GM23248 (cell line): ENCODE results near the gene NHS.

Experiments used
- EZH2 ChIP-seq: fragments of 200-600 bp; sonication (generic); IDR thresholded peaks from 2 replicates; pipeline ENCODE4 v1.6.1; 2018; ENCODE audit warnings: antibody characterized with exemption, mild to moderate bottlenecking; ENCODE audit not compliant: insufficient read depth, poor library complexity, severe bottlenecking
- EZH2phosphoT487 ChIP-seq: fragments of 200-600 bp; sonication (generic); IDR thresholded peaks from 2 replicates; pipeline ENCODE4 v1.6.1; 2018; ENCODE audit warnings: antibody characterized with exemption, moderate library complexity, mild to moderate bottlenecking, low read depth; ENCODE audit not compliant: insufficient read depth

DNA sequence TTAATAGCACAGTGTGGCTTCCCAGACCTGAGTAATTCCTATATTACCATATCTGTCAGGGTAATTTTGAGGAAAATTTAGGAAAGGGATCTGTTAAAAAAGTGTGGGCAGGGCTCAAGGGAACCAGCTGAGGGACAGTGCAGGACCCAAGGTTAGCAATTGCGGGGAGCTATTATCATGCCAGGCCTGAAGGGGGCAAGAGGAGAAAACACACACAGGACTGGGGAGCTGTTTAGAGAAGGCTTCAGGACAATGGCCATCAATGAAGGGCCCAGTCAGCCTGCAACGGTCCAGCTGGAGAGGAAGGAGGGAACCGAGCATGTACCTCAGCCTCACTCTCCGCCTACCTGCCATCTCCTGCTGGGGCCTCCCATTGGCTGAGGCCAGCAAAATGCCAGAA lies 19.0 kb upstream of the NHS start:
- TF ChIP-seq EZH2phosphoT487 (no peak), EZH2 (no peak)
